AG04449 (cell line): ENCODE data around the gene CCL2.

Experiments
- CTCF ChIA-PET: fragments of 350-600 bp; formaldehyde crosslinking; extraction: SDS; loops from one replicate; lab custom pipeline; 2021; ENCODE audit warnings: antibody characterized with exemption; lab: Yijun Ruan, JAX
- POLR2A ChIA-PET: fragments of 400-600, 350-600 bp; formaldehyde crosslinking; extraction: SDS; loops from one replicate; lab custom pipeline; 2020; ENCODE audit warnings: antibody characterized with exemption, inconsistent platforms; lab: Yijun Ruan, JAX
- DNase-seq: peaks from one replicate; pipeline ENCODE4 v3.0.0-alpha.2; 2010; ENCODE audit warnings: low read depth, low spot score
- H3K4me3 ChIP-seq: 2 replicates; pipeline ENCODE4 v1.5.1; 2011; ENCODE audit warnings: low read depth, mild to moderate bottlenecking, control low read depth, low read length
- CTCF ChIP-seq: IDR thresholded peaks from one replicate; pipeline ENCODE4 v1.5.1; 2011; ENCODE audit warnings: mild to moderate bottlenecking, moderate library complexity, low read length, control low read depth, inconsistent platforms; ENCODE audit not compliant: insufficient read depth; ENCODE audit errors: missing control alignments

Gene CCL2

GRCh38 chr17:34220045-34220751 lies 34.9 kb upstream of the CCL2 start:
- CTCF ChIA-PET = interaction anchor here (1.1 kb wide), 1 partner anchor 139 kb away, joined by 3 read pairs; no protein-coding TSS in a partner anchor
- no peak overlapping the region for H3K4me3 ChIP-seq
- POLR2A ChIA-PET = no interaction called here
- TF ChIP-seq CTCF = no peak
- DNase-seq = no peak

GRCh38 chr17:34220752-34221395 lies 34.2 kb upstream of the CCL2 start:
- CTCF ChIA-PET = interaction anchor here (1.1 to 1.2 kb wide), 2 partner anchors 21 to 138 kb away, joined by 3 to 7 read pairs; no protein-coding TSS in a partner anchor
- TF ChIP-seq CTCF = no peak
- POLR2A ChIA-PET = no interaction called here
- no peak overlapping the region for H3K4me3 ChIP-seq
- no peak for DNase-seq

GRCh38 chr17:34221411-34221810 lies 33.7 kb upstream of the CCL2 start:
- ChIA-PET CTCF (interaction anchor here (1.2 kb wide), 1 partner anchor 21 kb away, joined by 7 read pairs; no protein-coding TSS in a partner anchor), POLR2A (no interaction called here)
- no peak overlapping the region for H3K4me3 ChIP-seq
- no peak for TF ChIP-seq CTCF
- DNase-seq = no peak

- no peak overlapping the region for H3K4me3 ChIP-seq
- no peak for TF ChIP-seq CTCF
- CTCF ChIA-PET = interaction anchor here (0.7 to 1.8 kb wide), 6 partner anchors 12 to 138 kb away, joined by 3 to 13 read pairs (median 3); no protein-coding TSS in a partner anchor
- POLR2A ChIA-PET = no interaction called here
- DNase-seq = no peak
Observed at GRCh38 chr17:34222722-34223497, 32.2 kb upstream of the CCL2 start.

- POLR2A ChIA-PET = interaction anchor here (1.1 kb wide), 1 partner anchor 29 kb away, joined by 3 read pairs; no protein-coding TSS in a partner anchor
- CTCF ChIA-PET = interaction anchor here (3.6 kb wide), 1 partner anchor 136 kb away, joined by 20 read pairs; no protein-coding TSS in a partner anchor
Observed at GRCh38 chr17:34225046-34225445, 30.0 kb upstream of the CCL2 start.

More at GRCh38 chr17:34225046-34225445, 30.0 kb upstream of the CCL2 start:
- TF ChIP-seq CTCF = no peak
- no peak for DNase-seq
- no peak overlapping the region for H3K4me3 ChIP-seq
